ENCODE data around the gene SMIM29.
"Not testable (repeated sequence)": the region's sequence is repeated elsewhere in the genome, so short reads cannot be mapped to it uniquely, and the experiment has no call there.

SMIM29 gene

GRCh38 chr6:34274129-34274528 is 25.3 kb upstream of the SMIM29 start:
- Mint-ChIP-seq H3K4me3 (no peak overlapping the region), H3K4me1 (peaks cover 14% of the 10 kb centered on the region), H3K36me3 (no peaks in the 10 kb centered on the region), H3K9me3 (no peaks in the 10 kb centered on the region), H3K27ac (no peak overlapping the region)
- DNase-seq (ENCODE audit: low spot score in 2 of 2) (no peak), ATAC-seq (no peak)

GRCh38 chr6:34273242-34273805 is 24.5 kb upstream of the SMIM29 start:
- H3K4me1 Mint-ChIP-seq = peaks cover 10% of the 10 kb centered on the region
- H3K9me3 Mint-ChIP-seq = no peaks in the 10 kb centered on the region
- H3K4me3 Mint-ChIP-seq = no peak overlapping the region
- no peaks in the 10 kb centered on the region for H3K36me3 Mint-ChIP-seq
- no peak for ATAC-seq
- DNase-seq (ENCODE audit: low spot score in 2 of 2) = no peak
- H3K27ac Mint-ChIP-seq = no peak overlapping the region

- H3K4me1 Mint-ChIP-seq = peaks cover 10% of the 10 kb centered on the region
- no peak overlapping the region for H3K4me3 Mint-ChIP-seq
- no peaks in the 10 kb centered on the region for H3K36me3 Mint-ChIP-seq
- DNase-seq (ENCODE audit: low spot score in 2 of 2) (no peak), ATAC-seq (peak; percentile 19)
- H3K27ac Mint-ChIP-seq = no peak overlapping the region
- H3K9me3 Mint-ChIP-seq = no peaks in the 10 kb centered on the region
These were observed 23.5 kb upstream of the SMIM29 start for GRCh38 chr6:34272013-34272926.

- H3K4me3 Mint-ChIP-seq = peak overlapping the region; percentile 36
- not testable (repeated sequence) for DNase-seq (ENCODE audit: low spot score in 2 of 2); H3K36me3 Mint-ChIP-seq; H3K4me1 Mint-ChIP-seq; H3K27ac Mint-ChIP-seq; H3K9me3 Mint-ChIP-seq
- peak; percentile 66 for ATAC-seq
These were observed 21.0 kb upstream of the SMIM29 start for GRCh38 chr6:34269658-34270341.

DNA sequence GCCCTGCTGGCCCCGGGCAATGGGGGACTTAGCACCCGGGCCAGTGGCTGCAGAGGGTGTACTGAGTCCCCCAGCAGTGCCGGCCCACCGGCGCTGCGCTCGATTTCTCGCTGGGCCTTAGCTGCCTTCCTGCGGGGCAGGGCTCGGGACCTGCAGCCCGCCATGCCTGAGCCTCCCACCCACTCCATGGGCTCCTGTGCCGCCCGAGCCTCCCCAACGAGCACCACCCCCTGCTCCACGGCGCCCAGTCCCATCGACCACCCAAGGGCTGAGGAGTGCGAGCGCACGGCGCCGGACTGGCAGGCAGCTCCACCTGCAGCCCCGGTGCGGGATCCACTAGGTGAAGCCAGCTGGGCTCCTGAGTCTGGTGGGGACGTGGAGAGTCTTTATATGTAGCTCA is 20.3 kb upstream of the SMIM29 start:
- ATAC-seq; H3K4me3 Mint-ChIP-seq; H3K9me3 Mint-ChIP-seq; H3K4me1 Mint-ChIP-seq; H3K36me3 Mint-ChIP-seq; H3K27ac Mint-ChIP-seq; DNase-seq (ENCODE audit: low spot score in 2 of 2): not testable (repeated sequence)

DNA sequence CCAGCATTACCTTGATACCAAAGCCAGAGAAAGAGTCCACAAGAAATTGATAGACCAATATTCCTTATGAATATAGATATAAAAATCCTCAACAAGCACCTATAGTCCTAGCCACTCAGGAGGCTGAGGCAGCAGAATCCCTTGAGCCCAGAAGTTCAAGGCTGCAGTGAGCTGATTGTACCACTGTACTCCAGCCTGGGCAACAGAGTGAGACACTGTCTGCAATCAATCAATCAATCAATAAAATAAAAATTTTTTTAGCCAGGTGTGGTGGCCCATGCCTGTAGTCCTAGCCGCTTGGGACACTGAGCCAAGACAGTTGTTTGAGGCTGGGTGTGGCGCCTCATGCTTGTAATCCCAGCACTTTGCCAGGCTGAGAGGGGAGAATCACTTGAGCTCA is 18.9 kb upstream of the SMIM29 start:
- ATAC-seq (no peak), DNase-seq (ENCODE audit: low spot score in 2 of 2) (no peak)
- H3K27ac Mint-ChIP-seq = no peak overlapping the region
- H3K9me3 Mint-ChIP-seq = no peaks in the 10 kb centered on the region
- H3K36me3 Mint-ChIP-seq = no peaks in the 10 kb centered on the region
- H3K4me3 Mint-ChIP-seq = no peak overlapping the region
- H3K4me1 Mint-ChIP-seq = peaks cover 6% of the 10 kb centered on the region

- H3K4me1 Mint-ChIP-seq; DNase-seq (ENCODE audit: low spot score in 2 of 2); H3K9me3 Mint-ChIP-seq; H3K36me3 Mint-ChIP-seq; H3K4me3 Mint-ChIP-seq; ATAC-seq; H3K27ac Mint-ChIP-seq: not testable (repeated sequence)
These were observed 14.7 kb upstream of the SMIM29 start for GRCh38 chr6:34263484-34263883.

- Mint-ChIP-seq H3K9me3 (no peaks in the 10 kb centered on the region), H3K4me1 (no peaks in the 10 kb centered on the region), H3K27ac (no peak overlapping the region), H3K4me3 (no peak overlapping the region), H3K36me3 (no peaks in the 10 kb centered on the region)
- ATAC-seq (no peak), DNase-seq (ENCODE audit: low spot score in 2 of 2) (no peak)
These were observed 11.9 kb upstream of the SMIM29 start for GRCh38 chr6:34260576-34261267.

DNA sequence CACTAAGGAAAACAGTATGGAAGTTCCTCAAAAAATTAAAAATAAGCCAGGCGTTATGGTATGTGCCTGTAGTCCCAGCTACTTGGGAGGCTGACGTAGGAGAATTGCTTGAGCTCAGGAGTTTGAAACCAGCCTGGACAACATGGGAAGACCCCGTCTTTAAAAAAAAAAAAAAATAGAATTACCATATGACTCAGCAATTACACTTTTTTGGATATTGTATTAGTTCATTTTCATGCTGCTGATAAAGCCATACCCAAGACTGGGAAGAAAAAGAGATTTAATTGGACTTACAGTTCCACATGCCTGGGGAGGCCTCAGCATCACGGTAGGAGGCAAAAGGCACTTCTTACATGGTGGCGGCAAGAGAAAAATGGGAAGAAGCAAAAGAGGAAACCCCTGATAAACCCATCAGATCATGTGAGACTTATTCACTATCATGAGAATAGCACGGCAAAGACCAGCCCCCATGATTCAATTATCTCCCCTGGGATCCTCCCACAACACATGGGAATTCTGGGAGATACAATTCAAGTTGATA is 10.8 kb upstream of the SMIM29 start:
- Mint-ChIP-seq H3K9me3 (no peaks in the 10 kb centered on the region), H3K4me3 (no peak overlapping the region), H3K36me3 (no peaks in the 10 kb centered on the region), H3K4me1 (no peaks in the 10 kb centered on the region), H3K27ac (no peak overlapping the region)
- DNase-seq (ENCODE audit: low spot score in 2 of 2) = no peak
- no peak for ATAC-seq

DNA sequence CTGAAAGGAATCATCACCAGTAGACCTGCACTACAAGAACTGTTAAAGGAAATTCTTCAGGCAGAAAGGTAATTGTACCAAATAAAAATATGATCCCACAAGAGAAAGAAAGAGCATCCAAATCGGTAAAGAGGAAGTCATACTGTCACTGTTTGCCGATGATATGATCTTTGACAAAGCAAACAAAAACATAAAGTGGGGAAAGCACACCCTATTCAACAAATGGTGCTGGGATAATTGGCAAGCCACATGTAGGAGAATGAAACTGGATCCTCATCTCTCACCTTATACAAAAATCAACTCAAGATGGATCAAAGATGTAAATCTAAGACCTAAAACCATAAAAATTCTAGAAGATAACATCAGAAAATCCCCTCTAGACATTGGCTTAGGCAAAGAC is 3.6 kb upstream of the SMIM29 start:
- H3K9me3 Mint-ChIP-seq; H3K4me3 Mint-ChIP-seq; DNase-seq (ENCODE audit: low spot score in 2 of 2); ATAC-seq; H3K27ac Mint-ChIP-seq: not testable (repeated sequence)
- Mint-ChIP-seq H3K4me1 (peaks cover 11% of the 10 kb centered on the region), H3K36me3 (peaks cover 20% of the 10 kb centered on the region)

GRCh38 chr6:34249469-34250261 is 859 bp upstream of the SMIM29 start:
- peaks cover 43% of the 10 kb centered on the region for H3K36me3 Mint-ChIP-seq
- DNase-seq (ENCODE audit: low spot score in 2 of 2) (no peak), ATAC-seq (peak; percentile 62)
- peak overlapping the region; percentile 89 for H3K4me3 Mint-ChIP-seq
- H3K4me1 Mint-ChIP-seq = peaks cover 33% of the 10 kb centered on the region
- H3K9me3 Mint-ChIP-seq = no peaks in the 10 kb centered on the region
- H3K27ac Mint-ChIP-seq = peak overlapping the region; percentile 91

- DNase-seq (ENCODE audit: low spot score in 2 of 2) (peak in 1 of 2 donors; percentile 74), ATAC-seq (peak; percentile 34)
- peak overlapping the region; percentile 91 for H3K27ac Mint-ChIP-seq
- H3K4me3 Mint-ChIP-seq = peak overlapping the region; percentile 89
- H3K9me3 Mint-ChIP-seq = no peaks in the 10 kb centered on the region
- peaks cover 47% of the 10 kb centered on the region for H3K4me1 Mint-ChIP-seq
- H3K36me3 Mint-ChIP-seq = peaks cover 55% of the 10 kb centered on the region
These were observed 544 bp downstream of the SMIM29 start for GRCh38 chr6:34248198-34248726.

GRCh38 chr6:34247481-34248197 is 1.2 kb downstream of the SMIM29 start:
- DNase-seq (ENCODE audit: low spot score in 2 of 2) = no peak
- ATAC-seq = no peak
- H3K4me3 Mint-ChIP-seq = peak overlapping the region; percentile 89
- H3K9me3 Mint-ChIP-seq = no peaks in the 10 kb centered on the region
- H3K36me3 Mint-ChIP-seq = peaks cover 61% of the 10 kb centered on the region
- H3K4me1 Mint-ChIP-seq = peaks cover 53% of the 10 kb centered on the region
- peak overlapping the region; percentile 91 for H3K27ac Mint-ChIP-seq

All from stimulated activated effector memory CD8-positive, alpha-beta T cell treated with anti-CD3 and anti-CD28 coated beads, Interleukin-12 subunit alpha, Interleukin-12 subunit beta, amount 100 ng/mL, for 72 hours (primary cell).